PC-3 (cell line): Measurements from ENCODE around the gene RNU1-2. TPM values are rescaled to one million over a fixed set of nuclear protein-coding genes. Genes with fewer than 3 reads are reported as not detected.
"Not testable (repeated sequence)": the region's sequence is repeated elsewhere in the genome, so short reads cannot be mapped to it uniquely, and the experiment has no call there.

Experiments
- ATAC-seq: fragments of 200-7000 bp; cut with Tn5 transposase; 2 replicates; pipeline ENCODE4 v1.9.1; 2020; ENCODE audit warnings: mild to moderate bottlenecking, moderate library complexity
- BruUV-seq: library from RNA; stranded (reverse); fragments of 400-500 nt; replicated peaks from 2 replicates; lab custom pipeline; 2021; lab: Mats Ljungman, UMichigan
- CTCF ChIA-PET: fragments of 300-600 bp; sonication (Branson Sonifier 250); formaldehyde crosslinking; loops from one replicate; lab custom pipeline; 2022; ENCODE audit warnings: antibody characterized with exemption; lab: Charles Lee
- POLR2A ChIA-PET: fragments of 300-600 bp; sonication (Branson Sonifier 250); formaldehyde crosslinking; loops from one replicate; lab custom pipeline; 2022; ENCODE audit warnings: antibody characterized with exemption; ENCODE audit not compliant: unreplicated experiment; lab: Charles Lee
- DNase-seq: peaks from one replicate; pipeline ENCODE4 v3.0.0-alpha.2; 2015
- H2AFZ ChIP-seq: fragments of 300-600 bp; sonication (generic); 2 replicates; pipeline ENCODE4 v1.6.0; 2016; ENCODE audit warnings: antibody characterized with exemption, low read length
- H3F3A ChIP-seq: fragments of 300-600 bp; sonication (generic); one replicate; pipeline ENCODE4 v1.6.0; 2017; ENCODE audit warnings: antibody characterized with exemption, low read length, control low read depth, mild to moderate bottlenecking; ENCODE audit not compliant: unreplicated experiment
- H3K27ac ChIP-seq: fragments of 300-600 bp; sonication (generic); 2 replicates; pipeline ENCODE4 v1.5.1; 2016; ENCODE audit warnings: mild to moderate bottlenecking, low read length
- H3K27me3 ChIP-seq: fragments of 300-600 bp; sonication (generic); 2 replicates; pipeline ENCODE4 v1.6.1; 2016; ENCODE audit warnings: low read length, mixed read lengths
- H3K36me3 ChIP-seq: fragments of 300-600 bp; sonication (generic); 2 replicates; pipeline ENCODE4 v1.6.1; 2016; ENCODE audit warnings: low read depth, mixed run types, low read length, mixed read lengths
- H3K4me1 ChIP-seq: fragments of 300-600 bp; sonication (generic); 2 replicates; pipeline ENCODE4 v1.5.1; 2016; ENCODE audit warnings: low read length; ENCODE audit not compliant: insufficient read depth
- H3K4me2 ChIP-seq: fragments of 300-600 bp; sonication (generic); 2 replicates; pipeline ENCODE4 v1.6.0; 2016; ENCODE audit warnings: low read length
- H3K4me3 ChIP-seq: fragments of 300-600 bp; sonication (generic); 2 replicates; pipeline ENCODE4 v1.5.1; 2016; ENCODE audit warnings: mild to moderate bottlenecking, low read length, mixed read lengths
- H3K79me2 ChIP-seq: fragments of 300-600 bp; sonication (generic); 2 replicates; pipeline ENCODE4 v1.6.1; 2017; ENCODE audit warnings: low read length, mixed read lengths
- H3K9ac ChIP-seq: fragments of 300-600 bp; sonication (generic); 2 replicates; pipeline ENCODE4 v1.6.0; 2016; ENCODE audit warnings: mild to moderate bottlenecking, low read length
- H3K9me2 ChIP-seq: fragments of 300-600 bp; sonication (generic); replicated peaks from 2 replicates; pipeline ENCODE4 v1.6.1; 2016; ENCODE audit warnings: mixed run types, low read length, mixed read lengths
- H3K9me3 ChIP-seq: fragments of 300-600 bp; sonication (generic); 2 replicates; pipeline ENCODE4 v1.6.1; 2016; ENCODE audit warnings: low read length, mixed read lengths
- H4K20me1 ChIP-seq: fragments of 300-600 bp; sonication (generic); 2 replicates; pipeline ENCODE4 v1.6.1; 2016; ENCODE audit warnings: low read length, mixed read lengths
- EZH2 ChIP-seq: fragments of 300-600 bp; sonication (generic); IDR thresholded peaks from one replicate; pipeline ENCODE4 v1.6.1; 2017; ENCODE audit warnings: antibody characterized with exemption, mild to moderate bottlenecking, low read length; ENCODE audit not compliant: unreplicated experiment
- EZH2phosphoT487 ChIP-seq: fragments of 300-600 bp; sonication (generic); IDR thresholded peaks from 2 replicates; pipeline ENCODE4 v1.6.1; 2018; ENCODE audit warnings: mild to moderate bottlenecking, antibody characterized with exemption, low read length, borderline replicate concordance
- intact Hi-C: fragments of 100-400 bp; cut with micrococcal nuclease; formaldehyde crosslinking; loops from 2 replicates; pipeline ENCODE4 v1.9.0; 2023
- total RNA-seq: library from RNA; depleted of rRNA; stranded (reverse); fragments of >200 nt; gene quantifications from 2 replicates; pipeline ENCODE4 v1.2.3, GENCODE V29; 2014
- TF ChIP-seq, protein P1 (sequence below): fragments of 300-600 bp; sonication (generic); conservative IDR thresholded peaks from 2 replicates; pipeline ENCODE4 v1.5.1; 2017; ENCODE audit warnings: antibody characterized with exemption, low read depth, mild to moderate bottlenecking, low read length

Gene RNU1-2
- total RNA-seq, 1 experiment from 2014 or later: under 0.01 TPM

DNA sequence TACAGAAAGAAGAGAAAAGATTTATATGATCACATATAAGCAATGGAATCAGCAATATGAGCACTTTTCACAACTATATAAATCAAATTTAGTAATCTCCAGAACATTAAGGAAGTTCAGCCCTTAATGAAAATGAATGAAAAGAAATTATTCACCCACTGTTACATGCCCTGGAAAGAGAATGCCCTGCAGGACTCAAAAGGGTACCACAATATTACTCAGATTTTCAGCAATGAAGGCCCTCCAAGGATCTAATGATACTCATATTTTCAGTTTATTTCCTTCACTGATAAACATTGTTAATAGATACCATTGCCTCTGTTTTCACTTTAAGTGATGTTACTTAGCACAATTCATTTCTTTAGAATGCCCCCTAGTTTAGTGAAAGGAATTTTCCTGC, 2.5 kb downstream of the RNU1-2 start:
- H3K4me2 ChIP-seq, DNase-seq, H3K36me3 ChIP-seq, H3K79me2 ChIP-seq, H3K4me3 ChIP-seq, H3K9ac ChIP-seq, ATAC-seq, H3K27ac ChIP-seq, BruUV-seq, intact Hi-C loops, H3K9me3 ChIP-seq, H3K9me2 ChIP-seq, H2AFZ ChIP-seq, POLR2A ChIA-PET, H4K20me1 ChIP-seq, CTCF ChIA-PET, H3F3A ChIP-seq, H3K27me3 ChIP-seq: not testable (repeated sequence)
- peaks cover 14% of the 10 kb centered on the region; the same call in 1 of the 2 replicates for H3K4me1 ChIP-seq

DNA sequence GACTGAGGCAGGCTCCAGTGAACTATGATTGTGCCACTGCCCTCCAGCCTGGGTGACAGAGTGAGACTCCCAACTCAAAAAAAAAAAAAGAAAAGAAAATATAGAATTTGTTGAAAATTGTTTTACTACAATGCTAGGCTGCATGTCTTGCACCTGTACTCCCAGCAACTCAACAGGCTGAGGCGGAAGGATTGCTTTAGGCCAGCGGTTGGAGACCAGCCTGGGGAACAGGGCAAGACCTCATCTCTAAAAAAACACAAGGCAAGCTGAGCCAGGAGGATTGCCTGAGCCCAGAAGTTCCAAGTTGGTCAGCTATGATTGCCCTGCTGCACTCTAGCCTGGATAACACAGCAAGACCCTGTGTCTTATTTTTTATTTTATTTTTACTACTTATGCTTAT, 3.2 kb downstream of the RNU1-2 start:
- H3K9me3 ChIP-seq, H3K27me3 ChIP-seq, H3K27ac ChIP-seq, intact Hi-C loops, H3K9ac ChIP-seq, BruUV-seq, H3K4me3 ChIP-seq, H3K79me2 ChIP-seq, H3K9me2 ChIP-seq, H4K20me1 ChIP-seq, H3K4me2 ChIP-seq, POLR2A ChIA-PET, H3K36me3 ChIP-seq, H2AFZ ChIP-seq, ATAC-seq, CTCF ChIA-PET, DNase-seq, H3F3A ChIP-seq: not testable (repeated sequence)
- H3K4me1 ChIP-seq: peaks cover 20% of the 10 kb centered on the region; the same call in 1 of the 2 replicates

DNA sequence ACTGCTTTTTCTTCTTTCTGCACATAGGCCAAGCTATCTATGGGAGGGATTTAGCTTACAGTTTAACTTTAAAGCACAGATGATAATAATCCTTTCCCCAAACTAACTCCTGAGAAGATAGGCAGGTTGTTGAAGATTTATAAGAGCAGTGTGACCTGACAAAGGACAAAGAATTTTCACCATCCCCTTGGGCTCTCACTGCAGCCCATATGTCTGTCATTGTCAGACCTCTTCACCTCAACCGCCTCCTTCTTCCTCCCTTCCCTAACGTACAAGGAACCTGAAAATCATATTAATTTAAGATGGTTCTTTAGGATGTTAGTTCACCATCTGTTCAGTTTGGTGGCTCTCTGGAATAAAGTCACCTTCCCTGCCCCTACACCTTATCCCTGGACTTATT, 5.0 kb downstream of the RNU1-2 start:
- Histone ChIP-seq H3K9me3 (no peaks in the 10 kb centered on the region), H3K4me1 (peaks cover 22% of the 10 kb centered on the region; the same call in 1 of the 2 replicates), H3K27ac (no peak overlapping the region), H3K4me2 (no peak overlapping the region), H3K9me2 (no peaks in the 10 kb centered on the region), H2AFZ (no peak overlapping the region), H4K20me1 (no peaks in the 10 kb centered on the region), H3K36me3 (no peaks in the 10 kb centered on the region), H3K9ac (no peak overlapping the region), H3F3A (peaks cover 5% of the 10 kb centered on the region), H3K27me3 (no peaks in the 10 kb centered on the region), H3K79me2 (no peaks in the 10 kb centered on the region), H3K4me3 (no peak overlapping the region)
- DNase-seq: no peak
- intact Hi-C loops: no loop called here
- ChIA-PET CTCF (no interaction called here), POLR2A (no interaction called here)
- no peak for TF ChIP-seq EZH2
- no peak for TF ChIP-seq EZH2phosphoT487
- TF ChIP-seq, protein P1, sequence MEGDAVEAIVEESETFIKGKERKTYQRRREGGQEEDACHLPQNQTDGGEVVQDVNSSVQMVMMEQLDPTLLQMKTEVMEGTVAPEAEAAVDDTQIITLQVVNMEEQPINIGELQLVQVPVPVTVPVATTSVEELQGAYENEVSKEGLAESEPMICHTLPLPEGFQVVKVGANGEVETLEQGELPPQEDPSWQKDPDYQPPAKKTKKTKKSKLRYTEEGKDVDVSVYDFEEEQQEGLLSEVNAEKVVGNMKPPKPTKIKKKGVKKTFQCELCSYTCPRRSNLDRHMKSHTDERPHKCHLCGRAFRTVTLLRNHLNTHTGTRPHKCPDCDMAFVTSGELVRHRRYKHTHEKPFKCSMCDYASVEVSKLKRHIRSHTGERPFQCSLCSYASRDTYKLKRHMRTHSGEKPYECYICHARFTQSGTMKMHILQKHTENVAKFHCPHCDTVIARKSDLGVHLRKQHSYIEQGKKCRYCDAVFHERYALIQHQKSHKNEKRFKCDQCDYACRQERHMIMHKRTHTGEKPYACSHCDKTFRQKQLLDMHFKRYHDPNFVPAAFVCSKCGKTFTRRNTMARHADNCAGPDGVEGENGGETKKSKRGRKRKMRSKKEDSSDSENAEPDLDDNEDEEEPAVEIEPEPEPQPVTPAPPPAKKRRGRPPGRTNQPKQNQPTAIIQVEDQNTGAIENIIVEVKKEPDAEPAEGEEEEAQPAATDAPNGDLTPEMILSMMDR: no peak
- ATAC-seq: no peak
- BruUV-seq: no TSS peak

DNA sequence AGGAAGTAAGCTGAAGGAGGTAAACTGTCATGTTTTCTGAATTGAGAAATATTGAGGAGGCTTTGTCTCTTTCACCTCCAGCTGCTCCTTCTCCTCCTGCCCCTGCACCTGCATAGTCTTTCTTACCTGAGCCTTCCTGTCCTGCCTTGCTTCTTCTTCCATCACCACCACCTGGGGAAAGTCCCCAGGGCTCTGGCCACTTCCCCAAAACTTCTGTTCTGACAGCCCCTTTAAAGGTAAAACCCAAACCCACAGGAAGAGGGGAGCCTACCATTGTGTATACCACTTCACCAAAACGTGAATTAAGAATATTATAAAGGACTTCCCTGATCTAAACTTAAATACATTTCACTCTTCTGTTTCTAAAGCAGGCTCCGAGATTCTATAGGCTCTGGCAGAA, 5.6 kb downstream of the RNU1-2 start:
- ATAC-seq, H3K4me3 ChIP-seq, H3K4me2 ChIP-seq, CTCF ChIA-PET, H2AFZ ChIP-seq, H3K36me3 ChIP-seq, H3K9me2 ChIP-seq, H3K9ac ChIP-seq, H4K20me1 ChIP-seq, H3K27ac ChIP-seq, H3K79me2 ChIP-seq, intact Hi-C loops, BruUV-seq, H3K27me3 ChIP-seq, POLR2A ChIA-PET, DNase-seq, H3K9me3 ChIP-seq: not testable (repeated sequence)
- Histone ChIP-seq H3K4me1 (peaks cover 22% of the 10 kb centered on the region; the same call in 1 of the 2 replicates), H3F3A (peaks cover 11% of the 10 kb centered on the region)
